ENCODE data around the gene SEC61A2.

DNA sequence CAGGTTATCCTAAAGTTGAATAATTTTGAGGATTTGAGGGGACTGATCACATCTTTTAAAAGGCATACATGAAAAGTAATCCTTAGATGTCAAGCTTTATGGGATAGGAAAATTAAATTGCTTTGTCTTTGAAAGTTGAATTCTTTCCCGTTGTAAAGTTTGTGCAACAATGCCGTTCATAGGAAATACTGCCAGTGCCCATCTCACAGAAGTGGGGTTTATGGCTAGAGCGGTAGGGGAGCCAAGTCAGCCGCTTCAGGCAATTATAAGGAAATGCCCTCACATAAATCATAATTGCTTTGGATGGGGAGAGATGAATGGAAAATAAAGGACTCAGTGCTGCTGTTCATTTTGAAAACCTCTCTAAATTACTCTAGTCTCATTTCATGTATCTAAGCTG is 84.6 kb downstream of the SEC61A2 start:
- TF ChIP-seq, protein P1, sequence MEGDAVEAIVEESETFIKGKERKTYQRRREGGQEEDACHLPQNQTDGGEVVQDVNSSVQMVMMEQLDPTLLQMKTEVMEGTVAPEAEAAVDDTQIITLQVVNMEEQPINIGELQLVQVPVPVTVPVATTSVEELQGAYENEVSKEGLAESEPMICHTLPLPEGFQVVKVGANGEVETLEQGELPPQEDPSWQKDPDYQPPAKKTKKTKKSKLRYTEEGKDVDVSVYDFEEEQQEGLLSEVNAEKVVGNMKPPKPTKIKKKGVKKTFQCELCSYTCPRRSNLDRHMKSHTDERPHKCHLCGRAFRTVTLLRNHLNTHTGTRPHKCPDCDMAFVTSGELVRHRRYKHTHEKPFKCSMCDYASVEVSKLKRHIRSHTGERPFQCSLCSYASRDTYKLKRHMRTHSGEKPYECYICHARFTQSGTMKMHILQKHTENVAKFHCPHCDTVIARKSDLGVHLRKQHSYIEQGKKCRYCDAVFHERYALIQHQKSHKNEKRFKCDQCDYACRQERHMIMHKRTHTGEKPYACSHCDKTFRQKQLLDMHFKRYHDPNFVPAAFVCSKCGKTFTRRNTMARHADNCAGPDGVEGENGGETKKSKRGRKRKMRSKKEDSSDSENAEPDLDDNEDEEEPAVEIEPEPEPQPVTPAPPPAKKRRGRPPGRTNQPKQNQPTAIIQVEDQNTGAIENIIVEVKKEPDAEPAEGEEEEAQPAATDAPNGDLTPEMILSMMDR (IDR thresholded peaks at IDR 0.05) = no peak
- TF ChIP-seq POLR2A (IDR thresholded peaks at IDR 0.05) = no peak

All from heart left ventricle (tissue), 13 donors.